HG03442 (cell line): ENCODE data around the gene STAC2.

ENCODE experiments used
- ATAC-seq: cut with Tn5 transposase; IDR thresholded peaks from one replicate; pipeline ENCODE4 v1.9.1; 2021; ENCODE audit warnings: mild to moderate bottlenecking, moderate library complexity; ENCODE audit not compliant: unreplicated experiment

The STAC2 gene

GRCh38 chr17:39212841-39213480 is 12.8 kb downstream of the STAC2 start:
- ATAC-seq: no peak

GRCh38 chr17:39212195-39212810 is 13.4 kb downstream of the STAC2 start:
- ATAC-seq: no peak

GRCh38 chr17:39210093-39210434 is 15.7 kb downstream of the STAC2 start:
- no peak for ATAC-seq

- no peak for ATAC-seq
These were observed 16.2 kb downstream of the STAC2 start for GRCh38 chr17:39209317-39210092.

- no peak for ATAC-seq
These were observed 16.9 kb downstream of the STAC2 start for GRCh38 chr17:39208893-39209292.

GRCh38 chr17:39208136-39208535 is 17.6 kb downstream of the STAC2 start:
- no peak for ATAC-seq

- no peak for ATAC-seq
These were observed 20.6 kb downstream of the STAC2 start for GRCh38 chr17:39205112-39205526.

GRCh38 chr17:39204245-39204644 is 21.5 kb downstream of the STAC2 start:
- no peak for ATAC-seq

- no peak for ATAC-seq
These were observed 24.7 kb downstream of the STAC2 start for GRCh38 chr17:39200957-39201510.

GRCh38 chr17:39200070-39200879 is 25.5 kb downstream of the STAC2 start, which contains the start of gene RPL19:
Gene RPL19 (plus strand): TSS chr17:39200283. CDS start chr17:39200345, 62 bp downstream.
- ATAC-seq: peak; percentile 44

GRCh38 chr17:39199820-39200069 is 26.0 kb downstream of the STAC2 start:
- peak; percentile 62 for ATAC-seq

GRCh38 chr17:39198186-39198566 is 27.6 kb downstream of the STAC2 start:
- no peak for ATAC-seq

GRCh38 chr17:39197380-39198185 is 28.2 kb downstream of the STAC2 start, which contains the start of gene CACNB1:
Gene CACNB1 (minus strand): TSS chr17:39197669. CDS start chr17:39197495, 174 bp downstream.
- ATAC-seq: no peak

- ATAC-seq: no peak
These were observed 28.9 kb downstream of the STAC2 start for GRCh38 chr17:39196808-39197291.

GRCh38 chr17:39196241-39196807 is 29.4 kb downstream of the STAC2 start:
- ATAC-seq: no peak

GRCh38 chr17:39195568-39196160 is 30.1 kb downstream of the STAC2 start:
- ATAC-seq: no peak

GRCh38 chr17:39194985-39195524 is 30.7 kb downstream of the STAC2 start:
- no peak for ATAC-seq

GRCh38 chr17:39194089-39194984 is 31.4 kb downstream of the STAC2 start:
- ATAC-seq: no peak
